Lung (tissue), 12 donors: Measurements from ENCODE around the gene ORC4. TPM values are rescaled to one million over a fixed set of nuclear protein-coding genes. Genes with fewer than 3 reads are reported as not detected.

ENCODE experiments used
- ATAC-seq: fragments of 200-7000 bp; cut with Tn5 transposase; one replicate; pipeline ENCODE4 v1.9.1; 2020; ENCODE audit warnings: moderate number of reproducible peaks; ENCODE audit not compliant: insufficient read depth, low FRiP score
- DNase-seq, 3 donors: peaks; one replicate each; pipeline ENCODE4 v3.0.0-alpha.2; 2013 to 2017
- H3K27ac ChIP-seq, 2 donors: one replicate each; pipeline ENCODE4 v1.5.1; 2013; ENCODE audit warnings: mild to moderate bottlenecking in 2 of 2, moderate library complexity in 2 of 2, control low read depth in 1 of 2, inconsistent platforms in 1 of 2, low read depth in 1 of 2, low read length in 1 of 2
- H3K27me3 ChIP-seq, 3 donors: one replicate each; pipeline ENCODE4 v1.5.1; 2013; ENCODE audit warnings: low read length in 2 of 3; ENCODE audit not compliant: control insufficient read depth in 3 of 3, insufficient read depth in 3 of 3
- H3K36me3 ChIP-seq, 4 donors: one replicate each; pipeline ENCODE4 v1.5.1; 2013; ENCODE audit warnings: low read length in 4 of 4, mild to moderate bottlenecking in 1 of 4, moderate library complexity in 1 of 4; ENCODE audit not compliant: control insufficient read depth in 4 of 4, insufficient read depth in 4 of 4
- H3K4me1 ChIP-seq, 5 donors: one replicate each; pipeline ENCODE4 v1.5.1; 2013; ENCODE audit warnings: low read length in 5 of 5, mild to moderate bottlenecking in 2 of 5, moderate library complexity in 1 of 5; ENCODE audit not compliant: control insufficient read depth in 5 of 5, insufficient read depth in 5 of 5
- H3K4me3 ChIP-seq: one replicate; pipeline ENCODE4 v1.5.1; 2013; ENCODE audit warnings: mild to moderate bottlenecking, control low read depth, moderate library complexity
- H3K9ac ChIP-seq, 2 donors: one replicate each; pipeline ENCODE4 v1.5.1; 2013; ENCODE audit warnings: low read length in 2 of 2, control low read depth in 1 of 2; ENCODE audit not compliant: insufficient read depth in 1 of 2
- H3K9me3 ChIP-seq, 4 donors: one replicate each; pipeline ENCODE4 v1.5.1; 2013; ENCODE audit warnings: low read length in 3 of 4, mild to moderate bottlenecking in 1 of 4, moderate library complexity in 1 of 4; ENCODE audit not compliant: control insufficient read depth in 4 of 4, insufficient read depth in 3 of 4
- CTCF ChIP-seq: IDR thresholded peaks from 2 replicates; pipeline ENCODE4 v1.5.1; 2012; ENCODE audit warnings: mild to moderate bottlenecking; ENCODE audit errors: control extremely low read depth, extremely low read depth
- WGBS, 2 donors: extraction: QIAGEN DNeasy Blood & Tissue Kit; methylation state at CpG; one replicate each; pipeline ENCODE4 v1.1.7; 2013; 5-methylcytosine and 5-hydroxymethylcytosine counted together
- polyA plus RNA-seq, 2 donors: library from polyadenylated mRNA; stranded (reverse); fragments of 200-250 nt; gene quantifications; one replicate each; pipeline ENCODE4 v1.2.1, GENCODE V29; 2013
- total RNA-seq, 2 donors: library from RNA; depleted of rRNA in 1 of 2; stranded (reverse); fragments of >200 nt in 1 of 2; gene quantifications; one replicate each; pipeline ENCODE4 v1.2.1, GENCODE V29; 2014 to 2021
- donor health status: control.
- donor health status: control.
- donor health status: Bipolar disorder and iron deficiency.
- donor health status: healthy.
- donor health status: DM: yes; HTN: yes; CAD: no.

ORC4 gene
- total and polyA plus RNA-seq, 4 donors, result 10.4 to 121 (median 23.2) TPM

GRCh38 chr2:148042219-148042618, 21.7 kb upstream of the ORC4 start:
- no peak for DNase-seq
- no peak overlapping the region for H3K27ac ChIP-seq
- ATAC-seq, result no peak
- no peak overlapping the region for H3K9ac ChIP-seq
- no peak overlapping the region for H3K4me3 ChIP-seq
- no peaks in the 10 kb centered on the region for H3K9me3 ChIP-seq
- peaks cover 0 to 9% (median 3%) of the 10 kb centered on the region in 4 donors for H3K36me3 ChIP-seq
- WGBS, 2 donors, result 90 to 92% methylated on average over 2 of the region's 2 CpGs
- H3K27me3 ChIP-seq, result no peaks in the 10 kb centered on the region
- H3K4me1 ChIP-seq, result peaks cover 0 to 4% (median 0%) of the 10 kb centered on the region in 5 donors
- TF ChIP-seq CTCF, result no peak

- TF ChIP-seq CTCF, result no peak
- H3K27me3 ChIP-seq, result no peaks in the 10 kb centered on the region
- ATAC-seq (no peak), DNase-seq (no peak)
- H3K27ac ChIP-seq, result no peak overlapping the region
- 98 to 100% methylated on average over 1 of the region's 1 CpG for WGBS, 2 donors
- no peaks in the 10 kb centered on the region for H3K9me3 ChIP-seq
- peaks cover 0 to 9% (median 3%) of the 10 kb centered on the region in 4 donors for H3K36me3 ChIP-seq
- H3K9ac ChIP-seq, result no peak overlapping the region
- H3K4me3 ChIP-seq, result no peak overlapping the region
- H3K4me1 ChIP-seq, result peaks cover 0 to 4% (median 0%) of the 10 kb centered on the region in 5 donors
These were observed 19.2 kb upstream of the ORC4 start for GRCh38 chr2:148039783-148040182.

GRCh38 chr2:148032215-148032614, 11.7 kb upstream of the ORC4 start:
- Histone ChIP-seq H3K9ac (no peak overlapping the region), H3K27ac (no peak overlapping the region), H3K4me1 (peaks cover 0 to 17% (median 2%) of the 10 kb centered on the region in 5 donors), H3K36me3 (peaks cover 0 to 2% (median 0%) of the 10 kb centered on the region in 4 donors), H3K4me3 (no peak overlapping the region), H3K9me3 (no peaks in the 10 kb centered on the region), H3K27me3 (no peaks in the 10 kb centered on the region)
- TF ChIP-seq CTCF, result no peak
- DNase-seq (peak in 1 of 3 donors; percentile 42), ATAC-seq (peak; percentile 54)
- WGBS, 2 donors, result 57 to 69% methylated on average over 4 of the region's 4 CpGs

- DNase-seq, result no peak
- peak; percentile 28 for ATAC-seq
- H3K4me1 ChIP-seq, result peaks cover 0 to 17% (median 2%) of the 10 kb centered on the region in 5 donors
- TF ChIP-seq CTCF, result no peak
- H3K36me3 ChIP-seq, result peaks cover 0 to 2% (median 0%) of the 10 kb centered on the region in 4 donors
- no peaks in the 10 kb centered on the region for H3K9me3 ChIP-seq
- H3K27ac ChIP-seq, result no peak overlapping the region
- H3K4me3 ChIP-seq, result no peak overlapping the region
- no peak overlapping the region for H3K9ac ChIP-seq
- no peaks in the 10 kb centered on the region for H3K27me3 ChIP-seq
These were observed 10.6 kb upstream of the ORC4 start for GRCh38 chr2:148031152-148031551.
